GM12878 (cell line): ENCODE results near the gene MYO15B. TPM values are rescaled to one million over a fixed set of nuclear protein-coding genes. Genes with fewer than 3 reads are reported as not detected.

Experiments
- ATAC-seq: fragments of 200-7000 bp; cut with Tn5 transposase; 3 replicates; pipeline ENCODE4 v1.9.1; 2020; ENCODE audit warnings: mild to moderate bottlenecking, moderate library complexity
- BruUV-seq: library from RNA; stranded (reverse); fragments of 400-500 nt; replicated peaks from 2 replicates; lab custom pipeline; 2021; lab: Mats Ljungman, UMichigan
- CTCF ChIA-PET: fragments of 300-600 bp; sonication (Branson Sonifier 250); formaldehyde crosslinking; extraction: SDS; loops from one replicate; lab custom pipeline; 2021; ENCODE audit warnings: inconsistent platforms; lab: Yijun Ruan, JAX
- POLR2A ChIA-PET: fragments of 350-600 bp; formaldehyde crosslinking; extraction: SDS; loops from one replicate; lab custom pipeline; 2021; ENCODE audit warnings: inconsistent platforms; lab: Charles Lee
- RAD21 ChIA-PET: fragments of 300-600 bp; sonication (Branson Sonifier 250); formaldehyde crosslinking; loops from one replicate; lab custom pipeline; 2023; ENCODE audit warnings: antibody characterized with exemption; ENCODE audit not compliant: unreplicated experiment; lab: Charles Lee
- SMC1A ChIA-PET: fragments of 300-600 bp; sonication (Branson Sonifier 250); formaldehyde crosslinking; loops from one replicate; lab custom pipeline; 2023; ENCODE audit not compliant: unreplicated experiment, uncharacterized antibody; lab: Charles Lee
- DNase-seq: peaks from one replicate; pipeline ENCODE4 v3.0.0-alpha.2; 2011; ENCODE audit warnings: low read depth, low spot score
- FAIRE-seq: peaks from 3 replicates; lab custom pipeline; 2011; peaks lifted over from hg19 to GRCh38; lab: Jason Lieb, UNC
- H2AFZ ChIP-seq: 2 replicates; pipeline ENCODE4 v1.6.0; 2011; ENCODE audit warnings: low read depth, low read length, control low read depth; ENCODE audit not compliant: control insufficient read depth
- H3K27ac ChIP-seq: 2 replicates; pipeline ENCODE4 v1.5.1; 2011; ENCODE audit warnings: control low read depth; ENCODE audit not compliant: control insufficient read depth, insufficient read depth
- H3K27me3 ChIP-seq, 2 experiments: replicated peaks in 1 of 2; 2 replicates each; pipeline versions ENCODE4 v1.6.0 to v1.6.1; 2011; ENCODE audit warnings: low read length in 1 of 2; ENCODE audit not compliant: control insufficient read depth in 2 of 2, insufficient read depth in 2 of 2
- H3K36me3 ChIP-seq, 2 experiments: 2 replicates each; pipeline ENCODE4 v1.5.1; 2011; ENCODE audit warnings: low read length in 1 of 2; ENCODE audit not compliant: control insufficient read depth in 2 of 2, insufficient read depth in 2 of 2
- H3K4me1 ChIP-seq: 2 replicates; pipeline ENCODE4 v1.6.1; 2011; ENCODE audit warnings: mild to moderate bottlenecking, low read length, moderate library complexity, mixed read lengths; ENCODE audit not compliant: control insufficient read depth, insufficient read depth
- H3K4me2 ChIP-seq: 2 replicates; pipeline ENCODE4 v1.6.0; 2011; ENCODE audit warnings: control low read depth; ENCODE audit not compliant: control insufficient read depth, insufficient read depth
- H3K4me3 ChIP-seq: fragments of 200-600 bp; sonication (generic); 2 replicates; pipeline ENCODE4 v1.5.1; 2016
- H3K79me2 ChIP-seq: 2 replicates; pipeline ENCODE4 v1.6.0; 2011; ENCODE audit warnings: low read length; ENCODE audit not compliant: control insufficient read depth, insufficient read depth
- H3K9ac ChIP-seq: 2 replicates; pipeline ENCODE4 v1.8.0; 2011; ENCODE audit warnings: low read length, control low read depth, mixed read lengths; ENCODE audit not compliant: control insufficient read depth, insufficient read depth
- H3K9me3 ChIP-seq: replicated peaks from 3 replicates; pipeline ENCODE4 v1.5.1; 2011; ENCODE audit warnings: mild to moderate bottlenecking, low read length; ENCODE audit not compliant: control insufficient read depth, insufficient read depth
- H4K20me1 ChIP-seq: 2 replicates; pipeline ENCODE4 v1.6.0; 2011; ENCODE audit not compliant: control insufficient read depth, insufficient read depth
- CBX5 ChIP-seq: sonication (generic); IDR thresholded peaks from 2 replicates; pipeline ENCODE4 v1.6.1; 2016; ENCODE audit warnings: low read depth, moderate library complexity, mild to moderate bottlenecking, inconsistent platforms
- E2F8 ChIP-seq: fragments of 450-650 bp; IDR thresholded peaks from 2 replicates; pipeline ENCODE4 v1.6.1; 2018; ENCODE audit warnings: mild to moderate bottlenecking, low read depth, moderate library complexity; ENCODE audit not compliant: partially characterized antibody
- FOS ChIP-seq: IDR thresholded peaks from 3 replicates; pipeline ENCODE4 v1.6.1; 2011; ENCODE audit warnings: borderline replicate concordance; ENCODE audit not compliant: insufficient read length; ENCODE audit errors: extremely low read depth
- KLF5 ChIP-seq: fragments of 450-650 bp; IDR thresholded peaks from 2 replicates; pipeline ENCODE4 v1.6.1; 2014; ENCODE audit warnings: mild to moderate bottlenecking; ENCODE audit not compliant: partially characterized antibody
- MEF2A ChIP-seq: IDR thresholded peaks from 2 replicates; pipeline ENCODE4 v1.6.1; 2011; ENCODE audit warnings: low read depth, mild to moderate bottlenecking, low read length, moderate library complexity; ENCODE audit not compliant: insufficient read depth
- POU2F2 ChIP-seq: IDR thresholded peaks from 3 replicates; pipeline ENCODE4 v1.6.1; 2011; ENCODE audit warnings: low read depth, mild to moderate bottlenecking, low read length, borderline replicate concordance
- SIX5 ChIP-seq: IDR thresholded peaks from 2 replicates; pipeline ENCODE4 v1.6.1; 2011; ENCODE audit warnings: mild to moderate bottlenecking, low read depth, low read length, moderate library complexity; ENCODE audit not compliant: severe bottlenecking
- SUZ12 ChIP-seq: fragments of 200-600 bp; sonication (generic); IDR thresholded peaks from one replicate; pipeline ENCODE4 v1.6.1; 2018; ENCODE audit warnings: antibody characterized with exemption, mild to moderate bottlenecking; ENCODE audit not compliant: unreplicated experiment
- ZNF24 ChIP-seq: fragments of 450-650 bp; IDR thresholded peaks from 2 replicates; pipeline ENCODE4 v1.6.1; 2017; ENCODE audit warnings: antibody characterized with exemption, mild to moderate bottlenecking
- ZNF274 ChIP-seq: IDR thresholded peaks from one replicate; pipeline ENCODE4 v1.8.0; 2011; ENCODE audit not compliant: insufficient read length, insufficient read depth
- WGBS: methylation state at CpG from one replicate; pipeline ENCODE4 v1.1.6; 2016; ENCODE audit warnings: low lambda C conversion rate; ENCODE audit not compliant: insufficient replicate concordance, insufficient coverage; ENCODE audit errors: missing lambda C conversion rate; 5-methylcytosine and 5-hydroxymethylcytosine counted together
- in situ Hi-C: fragments of 300-500 bp; cut with MboI; formaldehyde crosslinking; loops from 9 replicates; pipeline ENCODE4 v1.14.3; 2018; ENCODE audit warnings: mixed read lengths
- intact Hi-C: fragments of 100-400 bp; cut with micrococcal nuclease; formaldehyde crosslinking; loops from one replicate; pipeline ENCODE4 v1.14.2; 2022; ENCODE audit not compliant: unreplicated experiment
- polyA plus RNA-seq, 11 experiments: library from polyadenylated mRNA; depleted of rRNA in 4 of 11; unstranded in 6 of 11; stranded (reverse) in 5 of 11; fragments of >200 nt; fragmentation: Nextera tagmentation in 4 of 11; fragmentation: Illumina TruSeq in 1 of 11; extraction: Ambion mirVana in 4 of 11; extraction: Trizol in 1 of 11; gene quantifications; 1 replicate in 1 of 11; 2 replicates in 10 of 11; pipeline versions ENCODE4 v1.2.1 to v1.2.3, GENCODE V29; 2011 to 2016; ENCODE audit warnings: inconsistent platforms in 2 of 11, missing spikeins in 2 of 11, low read depth in 1 of 11
- total RNA-seq, 4 experiments: library from RNA; depleted of rRNA in 3 of 4; stranded (reverse); fragments of >200 nt in 3 of 4; fragmentation: Illumina TruSeq in 1 of 4; extraction: Trizol in 1 of 4; gene quantifications; 2 replicates each; pipeline versions ENCODE4 v1.2.1 to v1.2.3, GENCODE V29; 2013 to 2021
- TF ChIP-seq, protein P1 (sequence below): IDR thresholded peaks from 2 replicates; pipeline ENCODE4 v1.6.1; 2012; ENCODE audit warnings: improper control_type of control experiment, low read depth, low read length; ENCODE audit not compliant: insufficient replicate concordance
- TF ChIP-seq, protein P2 (sequence below): fragments of 450-650 bp; IDR thresholded peaks from 2 replicates; pipeline ENCODE4 v1.6.1; 2016; ENCODE audit warnings: mild to moderate bottlenecking

MYO15B gene
- total and polyA plus RNA-seq, 10 of the 15 experiments (the other 5 are each of a cell fraction or from before 2014, with no cell fraction given): 0.67 to 15.4 (median 2.3) TPM; not detected in 1

- Histone ChIP-seq H3K9me3 (no peaks in the 10 kb centered on the region), H3K4me2 (no peak overlapping the region), H3K79me2 (no peaks in the 10 kb centered on the region), H2AFZ (no peak overlapping the region), H3K4me3 (no peak overlapping the region), H3K36me3 (peaks cover 3 to 7% of the 10 kb centered on the region in 2 experiments; a peak in 3 of 4 replicates), H3K27me3 (no peaks in the 10 kb centered on the region), H3K4me1 (peaks cover 14% of the 10 kb centered on the region), H4K20me1 (no peaks in the 10 kb centered on the region), H3K9ac (no peak overlapping the region), H3K27ac (no peak overlapping the region)
- ATAC-seq: no peak
- DNase-seq: no peak
- SMC1A ChIA-PET: interaction anchor here (2.1 kb wide), 1 partner anchor 10 kb away, joined by 7 read pairs; the partner anchor contains the start of gene SMIM5
- 97% methylated on average over 17 of the region's 17 CpGs for WGBS
- CTCF ChIA-PET: interaction anchor here (0.6 to 10.0 kb wide), 4 partner anchors 9 to 105 kb away, joined by 3 to 89 read pairs (median 13); partner anchors contain the start of gene SMIM5
- POLR2A ChIA-PET: no interaction called here
- in situ Hi-C loops: no loop called here
- RAD21 ChIA-PET: interaction anchor here (0.5 to 4.3 kb wide), 3 partner anchors 10 to 105 kb away, joined by 4 to 33 read pairs (median 4); partner anchors contain the start of gene SMIM5
- FAIRE-seq: no peak
- no TSS peak for BruUV-seq
- intact Hi-C loops: no loop called here
- no peak for TF ChIP-seq ZNF274
- TF ChIP-seq ZNF24: no peak
- no peak for TF ChIP-seq KLF5
- no peak for TF ChIP-seq SUZ12
- TF ChIP-seq SIX5: no peak
- no peak for TF ChIP-seq FOS
- no peak for TF ChIP-seq E2F8
- TF ChIP-seq, protein P1, sequence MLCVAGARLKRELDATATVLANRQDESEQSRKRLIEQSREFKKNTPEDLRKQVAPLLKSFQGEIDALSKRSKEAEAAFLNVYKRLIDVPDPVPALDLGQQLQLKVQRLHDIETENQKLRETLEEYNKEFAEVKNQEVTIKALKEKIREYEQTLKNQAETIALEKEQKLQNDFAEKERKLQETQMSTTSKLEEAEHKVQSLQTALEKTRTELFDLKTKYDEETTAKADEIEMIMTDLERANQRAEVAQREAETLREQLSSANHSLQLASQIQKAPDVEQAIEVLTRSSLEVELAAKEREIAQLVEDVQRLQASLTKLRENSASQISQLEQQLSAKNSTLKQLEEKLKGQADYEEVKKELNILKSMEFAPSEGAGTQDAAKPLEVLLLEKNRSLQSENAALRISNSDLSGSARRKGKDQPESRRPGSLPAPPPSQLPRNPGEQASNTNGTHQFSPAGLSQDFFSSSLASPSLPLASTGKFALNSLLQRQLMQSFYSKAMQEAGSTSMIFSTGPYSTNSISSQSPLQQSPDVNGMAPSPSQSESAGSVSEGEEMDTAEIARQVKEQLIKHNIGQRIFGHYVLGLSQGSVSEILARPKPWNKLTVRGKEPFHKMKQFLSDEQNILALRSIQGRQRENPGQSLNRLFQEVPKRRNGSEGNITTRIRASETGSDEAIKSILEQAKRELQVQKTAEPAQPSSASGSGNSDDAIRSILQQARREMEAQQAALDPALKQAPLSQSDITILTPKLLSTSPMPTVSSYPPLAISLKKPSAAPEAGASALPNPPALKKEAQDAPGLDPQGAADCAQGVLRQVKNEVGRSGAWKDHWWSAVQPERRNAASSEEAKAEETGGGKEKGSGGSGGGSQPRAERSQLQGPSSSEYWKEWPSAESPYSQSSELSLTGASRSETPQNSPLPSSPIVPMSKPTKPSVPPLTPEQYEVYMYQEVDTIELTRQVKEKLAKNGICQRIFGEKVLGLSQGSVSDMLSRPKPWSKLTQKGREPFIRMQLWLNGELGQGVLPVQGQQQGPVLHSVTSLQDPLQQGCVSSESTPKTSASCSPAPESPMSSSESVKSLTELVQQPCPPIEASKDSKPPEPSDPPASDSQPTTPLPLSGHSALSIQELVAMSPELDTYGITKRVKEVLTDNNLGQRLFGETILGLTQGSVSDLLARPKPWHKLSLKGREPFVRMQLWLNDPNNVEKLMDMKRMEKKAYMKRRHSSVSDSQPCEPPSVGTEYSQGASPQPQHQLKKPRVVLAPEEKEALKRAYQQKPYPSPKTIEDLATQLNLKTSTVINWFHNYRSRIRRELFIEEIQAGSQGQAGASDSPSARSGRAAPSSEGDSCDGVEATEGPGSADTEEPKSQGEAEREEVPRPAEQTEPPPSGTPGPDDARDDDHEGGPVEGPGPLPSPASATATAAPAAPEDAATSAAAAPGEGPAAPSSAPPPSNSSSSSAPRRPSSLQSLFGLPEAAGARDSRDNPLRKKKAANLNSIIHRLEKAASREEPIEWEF: no peak
- TF ChIP-seq POU2F2: no peak
- no peak for TF ChIP-seq MEF2A
- TF ChIP-seq, protein P2, sequence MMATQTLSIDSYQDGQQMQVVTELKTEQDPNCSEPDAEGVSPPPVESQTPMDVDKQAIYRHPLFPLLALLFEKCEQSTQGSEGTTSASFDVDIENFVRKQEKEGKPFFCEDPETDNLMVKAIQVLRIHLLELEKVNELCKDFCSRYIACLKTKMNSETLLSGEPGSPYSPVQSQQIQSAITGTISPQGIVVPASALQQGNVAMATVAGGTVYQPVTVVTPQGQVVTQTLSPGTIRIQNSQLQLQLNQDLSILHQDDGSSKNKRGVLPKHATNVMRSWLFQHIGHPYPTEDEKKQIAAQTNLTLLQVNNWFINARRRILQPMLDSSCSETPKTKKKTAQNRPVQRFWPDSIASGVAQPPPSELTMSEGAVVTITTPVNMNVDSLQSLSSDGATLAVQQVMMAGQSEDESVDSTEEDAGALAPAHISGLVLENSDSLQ: no peak
- TF ChIP-seq CBX5: no peak
Observed at GRCh38 chr17:75642784-75643642, 55.4 kb downstream of the MYO15B start.
